NCI-H2196 (cell line): Measurements from ENCODE around the gene CCDC88C.

ENCODE experiments used
- DNase-seq: peaks from one replicate; lab custom pipeline; 2025; ENCODE audit not compliant: unreplicated experiment; lab: John Stamatoyannopoulos, UW

Gene CCDC88C

DNA sequence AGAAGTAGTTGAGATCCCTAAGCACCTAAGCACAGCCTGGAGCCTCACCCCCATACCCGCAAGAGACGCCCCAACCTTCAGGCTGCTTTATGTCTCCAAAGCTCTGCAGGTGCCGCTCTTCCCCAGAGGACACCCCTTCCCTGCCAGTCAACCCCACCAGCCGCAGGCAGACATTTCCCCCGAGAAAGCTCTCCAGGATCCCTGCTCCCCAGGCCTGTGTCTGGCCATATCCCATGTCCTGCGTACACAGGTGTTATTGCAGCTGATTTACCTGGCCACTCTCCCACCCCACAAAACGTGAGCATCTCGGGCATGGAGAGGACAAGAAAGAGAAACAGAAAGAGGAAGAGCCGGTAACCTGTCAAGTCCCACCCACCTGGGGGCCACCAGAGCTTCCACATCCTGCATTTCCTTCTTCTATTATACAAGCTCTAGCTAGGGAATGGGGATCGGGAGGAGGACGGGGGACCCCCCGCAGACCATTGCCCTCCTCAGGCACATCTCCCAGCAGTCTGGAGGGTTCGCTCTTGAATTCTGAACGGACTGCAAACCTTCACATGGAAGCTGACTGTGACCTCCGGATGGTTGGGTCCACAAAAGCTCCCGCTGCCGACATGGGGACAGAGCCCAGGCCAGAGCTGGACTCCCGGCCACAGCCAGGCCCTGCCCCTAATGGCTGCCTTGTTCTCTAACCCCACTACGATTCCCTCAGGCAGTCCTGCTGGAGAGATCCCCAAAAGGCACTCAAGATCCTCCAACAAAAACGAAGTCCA lies 17.6 kb downstream of the CCDC88C start:
- no peak for DNase-seq

- no peak for DNase-seq
These were observed 18.9 kb downstream of the CCDC88C start for GRCh38 chr14:91398707-91399106.

DNA sequence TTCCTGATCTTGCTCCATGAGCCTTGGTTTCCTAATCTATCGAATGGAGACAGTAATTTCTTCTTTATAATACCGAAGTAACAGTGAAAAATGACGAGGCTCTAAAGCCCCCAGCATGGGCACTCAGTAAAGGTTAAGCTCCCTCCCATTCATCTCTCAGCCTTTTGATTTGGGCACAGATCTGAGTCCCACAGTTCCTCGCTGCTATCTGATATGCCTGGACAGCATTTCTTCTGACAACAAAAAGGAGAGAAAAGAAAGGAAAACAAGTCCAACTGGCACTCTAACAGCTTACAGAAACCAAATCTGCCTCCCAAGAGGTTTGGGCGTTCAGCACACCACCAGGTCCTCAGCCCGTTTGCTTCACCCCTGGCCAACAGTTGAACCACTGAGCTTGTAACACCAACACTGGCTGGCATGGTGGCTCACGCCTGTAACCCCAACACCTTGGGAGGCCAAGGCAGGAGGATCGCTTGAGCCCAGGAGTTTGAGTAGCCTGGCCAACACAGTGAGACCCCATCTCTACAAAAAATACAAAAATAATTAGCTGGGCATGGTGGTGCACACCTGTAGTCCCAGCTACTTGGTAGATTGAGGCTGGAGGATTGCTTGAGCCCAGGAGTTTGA lies 19.5 kb downstream of the CCDC88C start:
- no peak for DNase-seq

- DNase-seq = peak; percentile 38
These were observed 20.4 kb downstream of the CCDC88C start for GRCh38 chr14:91396959-91397815.

DNA sequence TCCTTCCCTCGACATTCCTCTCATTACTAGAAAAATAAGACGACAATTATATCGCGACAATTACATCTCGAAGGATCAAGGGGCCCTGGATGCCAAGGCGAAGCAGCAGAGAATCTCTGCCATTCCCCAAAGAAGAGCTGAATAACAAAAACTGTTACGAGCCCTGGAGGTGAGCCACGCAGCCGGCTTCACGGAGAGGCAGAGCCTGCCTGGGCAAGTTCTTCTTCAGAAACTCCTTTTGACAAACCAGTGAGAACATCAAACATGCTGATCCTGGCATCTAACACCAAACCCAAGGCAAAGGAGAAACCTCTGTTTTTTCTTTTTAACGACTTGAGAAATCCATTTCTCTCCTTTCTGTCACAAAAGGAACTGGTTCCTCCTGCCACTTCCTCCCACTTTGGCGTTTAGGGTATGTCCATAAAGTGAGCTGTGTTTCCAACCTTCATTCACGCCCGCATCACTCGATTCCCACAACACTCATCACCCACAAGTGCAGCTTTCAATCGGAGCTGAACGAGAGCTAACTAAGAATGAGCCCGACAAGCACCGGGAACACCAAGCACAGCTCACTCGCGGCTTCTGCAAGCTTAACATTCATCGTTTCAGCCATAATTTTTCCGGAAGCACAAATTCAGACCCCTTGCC lies 21.5 kb downstream of the CCDC88C start:
- DNase-seq = no peak

DNA sequence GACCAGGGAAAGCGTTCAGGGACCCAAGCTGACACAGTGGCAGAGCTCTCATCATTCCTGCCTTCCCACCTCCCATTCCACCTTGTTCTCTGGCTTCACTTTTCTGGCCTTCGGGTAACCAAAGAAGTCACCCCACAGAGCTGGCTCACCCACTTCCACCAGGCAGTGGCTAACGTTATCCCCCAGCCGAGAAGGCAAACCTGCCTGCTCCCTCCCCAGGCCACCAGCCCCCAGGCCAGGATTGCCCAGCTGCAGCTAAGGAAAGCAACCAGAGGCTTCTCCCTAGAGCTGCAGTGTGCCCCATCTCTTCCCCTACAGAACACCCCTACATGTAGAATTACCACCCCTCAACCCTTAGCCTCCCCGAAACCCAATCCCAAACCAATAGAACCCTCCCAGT lies 22.2 kb downstream of the CCDC88C start:
- no peak for DNase-seq

GRCh38 chr14:91394105-91395081 lies 23.2 kb downstream of the CCDC88C start:
- DNase-seq = no peak

GRCh38 chr14:91392623-91393303 lies 24.9 kb downstream of the CCDC88C start:
- DNase-seq = no peak

- DNase-seq = no peak
These were observed 27.3 kb downstream of the CCDC88C start for GRCh38 chr14:91390165-91390778.

DNA sequence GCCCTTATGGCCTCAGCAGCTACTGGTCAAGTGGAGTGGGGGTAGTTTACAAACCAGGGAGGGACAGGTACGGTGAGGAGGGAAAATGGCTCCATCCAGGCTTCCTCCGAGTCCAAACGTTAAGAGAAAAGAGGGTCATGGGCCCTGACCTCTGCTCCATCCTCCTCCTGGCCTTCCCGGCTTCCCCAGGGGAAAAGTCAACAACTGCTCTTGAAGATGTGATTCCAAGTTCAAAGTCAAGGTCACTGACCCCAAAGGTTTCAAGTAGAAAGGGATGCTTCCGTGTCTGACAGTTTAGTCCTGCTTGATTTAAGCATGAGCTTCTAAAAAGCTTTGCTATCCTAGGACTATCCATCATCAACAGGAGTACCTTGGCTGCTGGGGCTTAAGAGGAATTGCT lies 28.5 kb downstream of the CCDC88C start:
- no peak for DNase-seq

- DNase-seq = no peak
These were observed 29.1 kb downstream of the CCDC88C start for GRCh38 chr14:91388551-91388975.

DNA sequence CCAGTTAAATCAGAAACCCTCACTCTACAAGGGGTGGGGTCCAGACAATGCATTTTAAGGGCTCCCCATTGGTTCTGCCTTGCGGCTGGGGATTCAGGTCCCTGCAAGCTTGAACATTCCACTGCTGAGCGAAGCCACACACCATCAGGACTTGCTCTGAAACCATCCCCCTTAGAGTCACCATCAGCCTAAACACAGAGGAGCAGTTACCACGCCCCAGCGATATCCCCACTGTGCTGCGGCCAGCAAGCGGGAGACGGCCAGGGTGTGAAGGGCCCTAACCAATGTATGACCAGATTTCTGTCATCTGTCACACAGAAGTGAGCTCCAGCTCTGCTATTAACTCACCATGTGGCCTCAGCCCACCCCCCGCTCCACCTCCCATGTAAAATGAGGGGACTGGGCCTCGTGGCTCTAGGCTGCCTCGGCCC lies 29.7 kb downstream of the CCDC88C start:
- DNase-seq = no peak

- DNase-seq = no peak
These were observed 30.3 kb downstream of the CCDC88C start for GRCh38 chr14:91387169-91387835.

- no peak for DNase-seq
These were observed 31.9 kb downstream of the CCDC88C start for GRCh38 chr14:91385697-91386096.

- no peak for DNase-seq
These were observed 32.4 kb downstream of the CCDC88C start for GRCh38 chr14:91385224-91385623.

GRCh38 chr14:91383439-91383838 lies 34.2 kb downstream of the CCDC88C start:
- peak; percentile 32 for DNase-seq

DNA sequence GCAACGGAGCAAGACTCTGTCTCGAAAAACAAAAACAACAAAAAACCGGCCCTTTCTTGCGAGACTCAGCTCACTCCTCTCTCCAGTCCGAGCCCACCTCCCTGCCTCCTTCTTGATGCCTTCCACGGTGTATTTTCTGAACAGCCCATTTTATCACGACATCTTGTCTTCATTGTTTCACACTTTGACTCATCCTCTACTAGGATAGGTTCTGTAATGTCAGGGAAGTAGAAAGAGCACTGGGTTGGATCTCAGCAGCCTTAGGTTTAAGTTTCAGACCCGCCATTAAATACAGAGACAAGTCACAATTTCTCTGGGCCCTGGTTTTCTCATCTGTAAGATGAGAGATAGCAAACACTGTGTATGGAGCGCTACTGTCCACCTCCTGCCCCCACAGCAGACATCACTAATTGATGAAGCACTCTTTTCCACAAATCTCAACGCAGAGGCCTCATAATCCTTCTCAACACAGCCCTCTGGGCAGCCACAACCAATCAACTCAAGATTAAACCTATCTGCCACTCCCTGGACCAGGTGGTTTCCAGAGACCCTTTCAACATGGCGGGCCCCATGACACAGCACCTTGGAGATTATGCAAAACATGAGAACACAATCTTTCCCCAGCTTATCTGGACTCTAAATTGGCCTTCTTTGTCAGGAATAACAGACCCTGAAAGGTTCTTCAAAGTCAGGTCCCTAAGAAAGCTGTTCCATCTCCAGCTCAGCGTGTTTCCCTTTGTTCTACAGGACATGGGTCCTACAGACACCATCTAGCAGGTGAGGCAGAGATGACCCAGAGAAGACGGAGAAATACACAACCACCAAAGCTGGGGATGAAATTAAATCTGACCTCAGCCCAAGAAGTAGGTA lies 35.6 kb downstream of the CCDC88C start:
- no peak for DNase-seq
